Superior temporal gyrus (tissue), 1 donor: ENCODE measurements around the gene IL31RA.

Experiments used
- DNase-seq: peaks from one replicate; pipeline ENCODE4 v3.0.0-alpha.2; 2016; ENCODE audit errors: extremely low spot score

IL31RA gene

GRCh38 chr5:55860288-55860687 lies 9.1 kb downstream of the IL31RA start:
- no peak for DNase-seq

DNA sequence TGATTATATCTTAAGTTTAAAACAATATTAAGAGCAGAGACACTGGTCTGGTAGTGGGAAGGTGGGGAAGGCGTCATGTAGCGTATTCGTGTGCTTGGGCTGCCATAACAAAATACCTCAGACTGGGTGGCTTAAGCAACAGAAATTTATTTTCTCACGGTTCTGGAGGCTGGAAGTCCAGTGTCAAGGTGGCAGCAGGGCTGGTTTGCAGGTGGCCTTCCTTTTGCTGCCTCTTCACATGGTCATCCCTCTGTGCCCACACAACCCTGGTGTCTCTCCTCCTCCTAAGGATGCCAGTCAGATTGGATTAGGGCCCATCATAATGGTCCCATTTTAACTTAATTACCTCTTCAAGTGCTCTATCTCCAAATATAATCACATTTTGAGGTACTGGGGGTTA lies 9.6 kb downstream of the IL31RA start:
- DNase-seq = no peak

GRCh38 chr5:55864606-55865541 lies 13.7 kb downstream of the IL31RA start:
- DNase-seq = no peak

GRCh38 chr5:55865831-55866230 lies 14.7 kb downstream of the IL31RA start:
- DNase-seq = no peak

- no peak for DNase-seq
These were observed 15.3 kb downstream of the IL31RA start for GRCh38 chr5:55866485-55866884.

- no peak for DNase-seq
These were observed 15.8 kb downstream of the IL31RA start for GRCh38 chr5:55866934-55867333.

DNA sequence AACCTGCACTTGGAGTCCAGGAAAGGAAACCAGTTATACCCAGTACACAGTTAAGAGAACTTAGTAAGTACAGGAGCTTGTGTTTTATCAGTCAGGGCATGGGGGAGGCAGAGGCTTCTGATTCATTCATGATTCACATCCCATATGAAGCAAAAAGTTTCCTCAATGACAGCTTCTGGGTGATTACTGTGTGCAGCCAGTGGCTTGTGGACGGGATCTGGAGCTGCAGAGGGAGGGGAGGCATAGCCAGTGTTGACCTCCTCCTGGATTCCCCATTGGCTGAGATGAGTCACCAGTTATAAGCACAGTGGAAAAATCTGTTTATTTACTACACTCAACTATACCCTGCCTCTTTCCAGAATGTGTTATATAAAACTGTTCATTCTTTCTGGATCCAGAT lies 17.7 kb downstream of the IL31RA start:
- no peak for DNase-seq

DNA sequence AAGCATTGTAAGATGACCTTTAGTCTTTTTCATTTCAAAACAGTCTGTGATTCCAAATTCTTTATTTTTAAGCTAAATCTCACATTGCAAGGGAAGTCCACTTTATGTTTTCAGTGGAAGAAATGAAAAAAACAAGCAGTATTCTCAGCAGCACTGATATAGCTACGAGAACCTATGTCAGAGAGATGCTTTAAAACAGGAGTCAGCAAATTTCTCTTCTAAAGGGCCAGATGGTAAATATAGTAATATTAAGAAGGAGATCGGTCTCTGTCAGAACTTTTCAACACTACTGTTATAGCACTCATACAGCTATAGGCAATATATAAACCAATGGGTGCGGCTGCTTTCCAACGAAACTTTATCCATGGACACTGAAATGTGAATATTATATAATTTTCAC lies 18.7 kb downstream of the IL31RA start:
- DNase-seq = no peak

DNA sequence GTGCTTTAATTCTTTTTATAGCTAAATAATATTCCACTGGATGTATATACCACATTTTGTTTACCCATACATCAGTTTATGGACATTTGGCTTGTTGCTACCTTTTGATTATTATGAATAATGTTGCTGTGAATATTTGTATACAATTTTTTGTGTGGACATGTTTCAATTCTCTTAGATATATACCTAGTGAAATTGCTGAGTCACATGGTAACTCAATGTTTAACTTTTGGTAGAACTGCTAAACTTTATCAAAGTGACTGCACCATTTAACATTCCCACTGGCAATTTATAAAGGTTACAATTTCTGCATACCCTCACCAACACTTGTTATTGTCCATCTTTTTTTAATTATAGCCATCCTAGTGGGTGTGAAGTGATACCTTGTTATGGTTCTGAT lies 22.1 kb downstream of the IL31RA start:
- DNase-seq = no peak

DNA sequence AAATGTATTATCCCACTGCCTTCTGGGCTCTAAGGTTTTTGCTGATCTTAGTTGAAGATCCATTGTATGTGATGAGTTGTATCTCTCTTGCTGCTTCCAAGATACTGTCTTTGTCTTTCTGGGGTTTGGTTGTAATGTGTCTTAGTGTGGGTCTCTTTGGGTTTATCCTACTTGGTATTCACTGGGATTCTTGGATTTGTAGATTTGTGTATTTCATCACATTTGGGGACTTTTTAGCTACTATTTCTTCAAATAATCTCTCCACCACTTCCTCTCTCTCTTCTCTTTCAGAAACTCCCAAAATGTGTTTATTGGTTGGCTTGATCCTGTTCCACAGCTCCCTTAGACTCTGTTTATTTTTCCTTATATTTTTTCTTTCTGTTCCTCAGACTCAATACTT lies 26.5 kb downstream of the IL31RA start:
- no peak for DNase-seq

DNA sequence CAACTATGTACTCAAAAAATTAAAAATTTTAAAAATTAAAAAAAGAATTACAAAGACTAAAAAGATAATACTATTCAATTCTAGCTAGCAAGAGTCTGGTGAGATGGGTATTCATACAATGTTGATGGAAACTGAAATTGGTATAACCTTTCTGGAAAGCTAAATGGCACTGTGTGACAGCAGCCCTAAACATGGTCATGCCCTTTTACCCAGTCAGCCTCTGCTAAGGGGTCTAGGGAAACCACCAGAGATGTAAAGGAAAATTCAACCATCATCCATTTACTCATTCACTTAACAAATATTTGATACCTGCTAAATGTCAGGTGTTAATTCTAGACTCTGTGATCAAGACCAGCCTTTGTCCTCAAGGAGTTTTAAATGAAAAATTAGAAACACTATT lies 29.3 kb downstream of the IL31RA start:
- DNase-seq = no peak

- DNase-seq = no peak
These were observed 34.2 kb downstream of the IL31RA start for GRCh38 chr5:55885359-55885758.

DNA sequence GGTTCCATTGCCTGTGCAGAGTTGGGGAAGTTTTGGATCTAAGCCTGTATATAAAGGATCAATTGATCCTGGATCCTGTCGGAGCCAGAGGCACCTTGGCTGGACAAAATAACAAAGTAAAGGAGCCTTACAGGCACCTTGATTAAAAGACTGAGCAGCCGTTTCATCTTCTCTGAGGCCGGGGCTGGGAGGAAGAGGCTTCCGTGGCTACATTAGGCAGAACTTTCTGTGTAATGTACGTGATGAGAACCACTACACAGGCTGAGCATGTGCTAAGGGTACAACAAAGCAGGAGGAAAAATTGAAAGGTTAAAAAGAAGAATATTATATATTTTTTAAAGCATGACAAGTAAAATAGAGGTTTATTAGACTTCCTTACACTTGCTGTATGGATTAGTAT lies 37.0 kb downstream of the IL31RA start:
- DNase-seq = no peak

- DNase-seq = no peak
These were observed 41.3 kb downstream of the IL31RA start for GRCh38 chr5:55892479-55892878.

DNA sequence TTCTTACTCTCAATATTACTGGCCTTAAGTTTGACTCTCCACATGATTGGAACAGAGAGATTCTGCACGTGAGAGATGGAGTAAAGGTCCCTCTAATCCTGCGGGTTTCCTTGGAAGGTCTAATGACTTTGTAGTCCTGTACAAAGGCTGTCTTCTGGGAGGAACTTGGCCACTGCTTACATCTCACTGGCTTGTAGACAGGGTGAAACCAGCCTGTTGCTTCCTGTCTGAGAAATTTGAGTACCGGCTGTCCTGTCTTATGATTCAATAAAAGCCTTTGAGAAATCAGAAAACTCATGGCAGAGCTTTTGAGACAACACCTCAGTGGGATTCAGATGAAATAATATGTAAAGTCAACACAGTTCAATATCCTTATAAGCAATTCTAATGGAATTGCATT lies 43.0 kb downstream of the IL31RA start:
- DNase-seq = no peak

- DNase-seq = no peak
These were observed 44.2 kb downstream of the IL31RA start for GRCh38 chr5:55895346-55895745.

DNA sequence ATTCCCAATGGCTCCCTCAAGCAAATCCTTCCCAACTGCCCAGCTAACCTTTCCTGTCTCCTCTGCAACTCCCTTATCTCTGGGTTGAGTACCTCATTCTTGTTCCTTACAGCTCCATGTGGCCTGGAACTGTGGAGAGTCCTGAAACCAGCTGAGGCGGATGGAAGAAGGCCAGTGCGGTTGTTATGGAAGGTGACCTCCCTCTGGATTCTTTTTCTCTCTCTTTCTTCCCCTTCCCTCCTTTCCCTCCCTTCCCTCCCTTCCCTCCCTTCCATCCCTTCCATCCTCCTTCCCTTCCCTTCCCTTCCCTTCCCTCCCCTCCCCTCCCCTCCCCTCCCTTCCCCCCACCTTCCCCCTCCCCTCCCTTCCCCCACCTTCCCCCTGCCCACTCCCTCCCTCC lies 45.1 kb downstream of the IL31RA start:
- no peak for DNase-seq

DNA sequence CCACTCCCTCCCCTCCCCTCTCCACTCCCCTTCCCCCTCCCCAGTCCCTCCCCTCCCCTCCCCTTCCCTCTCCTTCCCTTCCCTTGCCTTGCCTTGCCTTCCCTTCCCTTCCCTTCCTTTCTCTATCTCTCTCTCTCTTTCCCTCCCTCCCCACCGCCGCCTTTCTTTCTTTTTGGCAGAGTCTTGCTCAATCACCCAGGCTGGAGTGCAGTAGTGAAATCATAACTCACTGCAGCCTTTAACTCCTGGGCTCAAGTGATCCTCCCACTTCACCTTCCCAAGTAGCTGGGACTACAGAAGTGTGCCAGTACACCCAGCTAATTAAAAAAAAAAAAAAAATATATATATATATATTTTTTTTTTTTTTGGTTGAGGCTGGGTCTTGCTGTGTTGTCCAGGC lies 45.5 kb downstream of the IL31RA start:
- no peak for DNase-seq

- no peak for DNase-seq
These were observed 46.2 kb downstream of the IL31RA start for GRCh38 chr5:55897206-55897894.

DNA sequence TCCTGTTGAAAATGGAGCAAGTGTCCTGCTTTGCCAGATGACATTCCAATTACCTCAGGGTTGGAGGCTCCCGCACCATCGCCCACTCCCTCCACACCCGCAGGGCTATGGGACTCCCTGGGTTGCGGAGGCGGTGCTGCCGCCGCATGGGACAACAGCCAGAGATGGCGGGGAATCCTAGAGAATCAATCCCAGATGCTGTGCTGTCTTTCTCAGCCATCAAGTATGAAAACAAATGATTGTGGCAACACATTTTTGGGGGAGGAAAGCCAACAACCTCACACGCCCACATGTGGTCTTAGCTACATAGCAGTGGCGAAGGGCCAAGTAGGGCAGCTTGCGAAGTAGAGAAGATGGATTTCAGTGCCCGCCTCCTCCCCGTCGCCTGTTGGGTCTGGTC lies 46.7 kb downstream of the IL31RA start:
- DNase-seq = no peak

- DNase-seq = no peak
These were observed 48.2 kb downstream of the IL31RA start for GRCh38 chr5:55899344-55899743.

- DNase-seq = no peak
These were observed 48.9 kb downstream of the IL31RA start for GRCh38 chr5:55900068-55900467.

GRCh38 chr5:55900776-55901175 lies 49.6 kb downstream of the IL31RA start:
- DNase-seq = no peak
